HG02884 (cell line): ENCODE measurements around the gene BIVM.
A peak's percentile ranks its signal among the peaks of the same experiment; 100 is the strongest.
"Not testable (repeated sequence)": the region's sequence is repeated elsewhere in the genome, so short reads cannot be mapped to it uniquely, and the experiment has no call there.

Source experiments
- ATAC-seq: cut with Tn5 transposase; IDR thresholded peaks from one replicate; pipeline ENCODE4 v1.9.1; 2021; ENCODE audit warnings: mild to moderate bottlenecking, moderate library complexity; ENCODE audit not compliant: unreplicated experiment

BIVM gene, protein sequence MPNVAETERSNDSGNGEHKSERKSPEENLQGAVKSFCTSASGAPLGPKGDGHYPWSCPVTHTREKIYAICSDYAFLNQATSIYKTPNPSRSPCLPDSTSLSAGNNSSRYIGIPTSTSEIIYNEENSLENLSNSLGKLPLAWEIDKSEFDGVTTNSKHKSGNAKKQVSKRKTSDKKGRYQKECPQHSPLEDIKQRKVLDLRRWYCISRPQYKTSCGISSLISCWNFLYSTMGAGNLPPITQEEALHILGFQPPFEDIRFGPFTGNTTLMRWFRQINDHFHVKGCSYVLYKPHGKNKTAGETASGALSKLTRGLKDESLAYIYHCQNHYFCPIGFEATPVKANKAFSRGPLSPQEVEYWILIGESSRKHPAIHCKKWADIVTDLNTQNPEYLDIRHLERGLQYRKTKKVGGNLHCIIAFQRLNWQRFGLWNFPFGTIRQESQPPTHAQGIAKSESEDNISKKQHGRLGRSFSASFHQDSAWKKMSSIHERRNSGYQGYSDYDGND

DNA sequence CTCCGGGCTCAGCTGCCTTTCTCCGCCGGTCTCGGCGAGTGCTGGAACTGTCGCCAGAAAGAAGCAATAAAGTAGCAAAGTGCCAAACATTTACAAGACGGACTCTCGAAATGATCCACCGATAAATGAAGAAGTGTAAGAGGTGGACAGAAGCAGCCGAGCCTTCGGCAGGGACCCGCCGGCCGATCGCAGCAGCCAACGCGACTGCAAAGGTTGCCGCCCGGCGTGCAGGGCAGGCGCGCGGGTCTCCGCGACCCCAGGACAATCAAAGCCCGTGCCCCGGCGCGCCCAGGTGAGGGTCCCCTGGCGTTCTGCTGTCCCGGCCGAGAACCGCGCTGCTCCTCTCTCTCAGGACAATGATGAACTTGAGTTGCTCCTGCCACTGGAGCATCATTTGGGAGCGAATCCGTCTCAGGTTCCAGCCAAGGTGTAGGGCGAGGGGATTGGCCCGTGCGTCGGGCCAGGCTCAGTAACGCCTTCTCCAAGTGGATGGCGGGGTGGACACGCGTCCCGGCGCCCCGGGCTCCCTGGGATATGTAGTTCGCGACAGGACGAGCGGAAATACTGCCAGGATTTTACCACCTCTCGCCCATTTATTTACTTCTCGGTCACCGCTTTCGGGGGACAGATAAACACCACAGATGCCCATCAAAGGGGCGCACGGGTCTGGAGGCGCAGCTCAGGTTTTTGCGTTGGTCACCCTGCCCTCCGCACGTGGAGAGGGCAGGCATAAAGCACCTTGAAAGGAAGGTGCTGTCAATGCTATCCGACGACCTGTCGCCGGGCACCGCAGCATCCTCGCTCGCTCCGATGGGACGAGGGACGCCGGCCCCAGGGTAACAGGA lies at the start of gene BIVM, which contains the start of gene POGLUT2:
Gene BIVM (plus strand): TSS at position 539 of the 845 bp plus-strand sequence. CDS start 8,149 bp downstream, outside the sequence.
Gene POGLUT2 (minus strand): TSS at position 396 of the 845 bp plus-strand sequence. CDS start 306 bp downstream, at position 90.
- ATAC-seq = peak; percentile 78

DNA sequence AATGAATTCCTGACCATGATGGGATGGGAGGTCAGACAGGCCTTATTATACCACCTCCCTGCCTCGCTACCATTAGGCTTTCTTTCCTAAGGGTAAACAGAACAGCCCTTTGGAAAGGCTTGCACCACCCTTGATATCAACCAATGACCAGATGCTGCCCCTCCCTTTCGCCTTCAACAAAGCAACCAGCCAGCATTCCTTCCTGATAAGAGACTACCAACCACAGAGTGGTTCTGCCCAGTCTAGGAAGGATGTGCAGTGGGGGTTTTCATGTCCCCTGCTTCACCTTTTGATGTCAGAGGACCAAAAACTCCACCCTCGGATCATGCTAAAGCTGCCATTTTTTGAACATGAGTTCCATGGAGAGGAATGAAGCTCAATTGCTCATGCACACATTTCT lies 47.0 kb upstream of the BIVM start:
- no peak for ATAC-seq

DNA sequence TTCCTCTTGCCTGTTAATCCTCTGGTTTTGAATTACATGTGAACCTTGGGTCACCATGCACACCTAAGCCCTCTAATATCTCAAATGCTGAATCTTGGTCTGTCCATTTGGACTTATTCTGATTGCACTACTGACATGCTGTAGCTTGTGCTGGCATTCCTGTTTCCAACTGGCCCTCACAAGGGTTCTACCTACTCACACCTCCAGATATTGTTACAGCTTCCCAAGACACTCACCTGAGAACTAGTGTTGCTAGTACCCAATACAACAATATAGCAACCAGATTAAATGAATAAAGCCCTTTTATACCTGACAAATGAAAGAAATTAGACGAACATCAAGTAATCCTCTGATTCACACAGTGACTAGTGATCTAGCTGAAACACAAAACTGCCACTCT lies 41.9 kb upstream of the BIVM start:
- no peak for ATAC-seq

DNA sequence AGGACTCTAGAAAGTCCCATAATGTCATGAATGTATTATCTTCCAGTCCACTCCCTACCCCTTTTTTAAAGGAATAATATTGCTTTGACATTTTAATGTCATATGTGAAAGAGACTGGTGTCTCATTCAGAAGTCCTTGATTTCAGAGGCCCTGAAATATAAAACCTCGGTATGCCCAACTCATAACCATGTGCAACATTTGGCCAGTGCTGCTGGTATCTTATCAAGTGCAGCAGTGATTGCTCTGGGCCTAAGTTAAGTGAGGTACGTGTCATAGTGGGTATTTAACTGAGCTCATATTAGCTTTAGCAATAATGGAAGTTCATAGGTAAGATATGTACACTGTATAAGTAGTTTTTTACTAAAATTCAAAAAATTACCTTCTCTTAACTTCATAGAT lies 40.1 kb upstream of the BIVM start:
- ATAC-seq = no peak

DNA sequence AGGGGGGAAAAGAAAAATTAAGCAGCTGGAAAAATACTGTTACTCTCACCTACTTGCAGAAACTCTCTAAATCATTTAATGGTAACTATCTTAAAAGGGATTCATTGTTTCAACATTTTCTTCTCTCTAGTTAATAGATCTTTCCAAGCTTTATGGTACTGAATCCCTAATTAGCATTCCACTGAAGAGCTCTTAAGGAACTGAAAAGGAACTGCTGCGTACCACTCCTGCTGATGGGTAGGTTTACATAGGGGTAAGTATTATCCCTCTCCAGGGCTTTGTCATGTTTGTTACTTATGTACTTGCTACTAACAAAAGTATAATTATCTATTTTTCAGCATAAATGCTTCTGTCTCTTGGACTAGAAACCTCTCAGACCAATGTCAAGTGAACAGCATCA lies 37.8 kb upstream of the BIVM start:
- ATAC-seq = no peak

DNA sequence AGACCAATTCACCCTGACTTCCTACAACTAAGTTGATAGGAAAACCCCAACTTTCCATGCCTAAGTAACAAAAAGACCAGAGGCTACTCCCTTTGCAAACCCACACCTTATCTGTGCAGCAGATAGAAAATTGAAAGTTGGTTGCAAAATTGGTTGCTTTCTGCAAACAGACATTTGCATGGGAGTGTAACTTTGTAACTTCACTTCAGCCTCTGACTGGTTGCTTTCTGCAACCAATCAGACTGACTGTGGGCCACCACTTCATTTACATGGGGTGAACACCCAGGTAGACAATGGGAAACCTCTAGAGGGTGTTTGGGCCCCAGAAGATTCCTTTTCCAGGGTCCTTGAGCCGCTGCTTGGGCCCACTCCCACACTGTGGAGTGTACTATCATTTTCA lies 35.2 kb upstream of the BIVM start:
- no peak for ATAC-seq

DNA sequence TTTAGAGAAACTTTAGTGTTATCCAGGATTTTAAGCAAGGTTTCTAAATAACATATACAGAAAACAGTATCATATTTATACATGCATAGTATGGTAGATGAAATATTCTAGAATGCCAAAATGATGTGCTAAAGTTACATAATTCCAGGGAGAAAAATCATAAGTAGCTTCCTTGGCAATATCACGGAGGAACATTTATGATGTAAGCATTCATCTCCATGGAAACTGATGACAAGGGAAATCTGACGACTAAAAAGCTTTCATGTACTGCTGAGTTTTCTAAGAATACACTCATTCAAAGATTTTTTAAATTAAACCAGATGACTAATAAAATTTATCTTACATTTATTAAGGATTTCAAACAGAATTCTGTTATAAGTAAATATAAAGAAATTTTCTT lies 30.0 kb upstream of the BIVM start:
- no peak for ATAC-seq

DNA sequence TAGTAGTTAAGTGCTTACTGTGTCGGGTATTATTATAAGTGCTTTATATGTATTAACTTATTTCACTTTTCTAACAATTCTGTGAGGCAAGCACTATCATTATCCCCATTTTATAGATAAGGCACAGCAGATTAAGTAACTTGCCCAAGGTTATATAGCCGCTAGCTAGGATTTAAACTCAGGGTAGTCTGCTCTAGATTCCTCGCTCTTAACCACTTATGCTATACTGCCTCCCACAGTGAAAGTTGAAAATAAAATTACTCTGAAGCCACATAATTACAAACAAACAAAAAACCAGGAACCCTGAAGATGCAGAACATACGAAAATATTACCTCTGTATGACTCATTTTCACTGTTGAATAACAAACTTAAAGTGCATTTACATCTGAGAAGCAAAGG lies 29.2 kb upstream of the BIVM start:
- ATAC-seq = no peak

DNA sequence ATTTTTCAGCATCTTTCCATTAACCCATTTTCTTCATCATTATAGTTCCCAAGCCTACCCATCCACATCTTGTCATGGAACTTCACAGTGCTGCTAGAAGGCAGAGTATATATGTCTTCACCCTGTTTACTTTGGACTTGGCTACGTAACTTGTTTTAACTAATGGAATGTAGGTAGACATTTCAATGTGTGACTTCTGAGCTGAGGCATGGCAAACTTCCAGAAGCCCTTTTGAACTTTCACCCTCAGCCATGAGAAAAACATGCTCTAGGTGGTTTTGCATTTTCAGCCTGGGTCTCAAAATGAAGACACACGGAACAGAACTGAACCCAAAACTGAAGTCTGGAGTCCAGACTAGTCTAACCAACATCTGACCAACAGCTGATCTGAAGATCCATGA lies 28.5 kb upstream of the BIVM start:
- ATAC-seq = no peak

DNA sequence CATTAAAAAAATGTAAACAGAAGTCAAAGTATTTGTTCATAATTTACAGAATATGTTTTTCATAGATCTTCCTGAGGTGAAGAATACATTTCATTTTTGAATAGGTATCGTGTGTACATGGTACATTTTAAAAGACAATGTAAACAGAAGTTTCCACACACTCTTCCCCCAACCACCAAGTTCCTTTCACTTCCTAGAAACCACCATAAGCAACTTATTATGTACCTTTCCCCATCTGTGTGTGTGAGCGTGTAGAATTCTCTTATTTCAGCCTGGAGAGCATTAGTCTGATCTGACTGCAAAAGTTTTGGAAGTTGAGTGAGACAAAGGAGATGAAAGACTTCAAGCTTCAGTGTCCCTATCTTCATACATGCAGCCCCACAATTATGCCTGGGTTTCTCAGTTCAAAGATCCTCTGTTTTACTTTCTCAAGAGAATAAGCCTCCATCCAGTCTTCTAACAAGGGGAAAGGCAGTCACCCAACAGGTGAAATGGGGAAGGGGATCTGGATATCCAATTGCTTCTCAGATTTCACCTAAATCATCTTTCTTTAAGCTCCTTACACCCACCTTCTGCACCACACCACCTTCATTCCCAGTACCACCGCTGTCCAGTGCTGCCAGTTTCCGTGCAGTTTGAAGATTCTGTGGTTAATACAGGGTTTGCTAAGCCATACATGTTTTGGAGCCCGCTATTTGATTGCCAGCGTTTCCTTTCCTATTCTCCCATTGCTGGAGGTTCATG lies 27.4 kb upstream of the BIVM start:
- no peak for ATAC-seq

DNA sequence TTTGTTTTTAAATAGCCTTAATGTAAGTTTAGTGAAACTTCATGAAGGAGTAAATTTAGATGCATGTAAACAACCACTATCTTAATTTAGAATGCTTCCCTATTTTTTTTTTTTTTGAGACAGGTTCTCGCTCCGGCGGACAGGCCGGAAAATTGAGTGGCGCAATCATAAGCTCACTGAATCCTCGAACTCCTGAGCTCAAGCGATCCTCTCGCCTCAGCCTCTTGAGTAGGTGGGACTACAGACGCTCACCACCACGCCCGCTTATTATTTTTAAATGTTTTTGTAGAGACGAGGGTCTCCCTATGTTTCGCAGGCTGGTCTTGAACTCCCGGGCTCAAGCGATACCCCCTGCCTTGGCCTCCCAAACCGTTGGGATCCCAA lies 26.9 kb upstream of the BIVM start:
- ATAC-seq = no peak

DNA sequence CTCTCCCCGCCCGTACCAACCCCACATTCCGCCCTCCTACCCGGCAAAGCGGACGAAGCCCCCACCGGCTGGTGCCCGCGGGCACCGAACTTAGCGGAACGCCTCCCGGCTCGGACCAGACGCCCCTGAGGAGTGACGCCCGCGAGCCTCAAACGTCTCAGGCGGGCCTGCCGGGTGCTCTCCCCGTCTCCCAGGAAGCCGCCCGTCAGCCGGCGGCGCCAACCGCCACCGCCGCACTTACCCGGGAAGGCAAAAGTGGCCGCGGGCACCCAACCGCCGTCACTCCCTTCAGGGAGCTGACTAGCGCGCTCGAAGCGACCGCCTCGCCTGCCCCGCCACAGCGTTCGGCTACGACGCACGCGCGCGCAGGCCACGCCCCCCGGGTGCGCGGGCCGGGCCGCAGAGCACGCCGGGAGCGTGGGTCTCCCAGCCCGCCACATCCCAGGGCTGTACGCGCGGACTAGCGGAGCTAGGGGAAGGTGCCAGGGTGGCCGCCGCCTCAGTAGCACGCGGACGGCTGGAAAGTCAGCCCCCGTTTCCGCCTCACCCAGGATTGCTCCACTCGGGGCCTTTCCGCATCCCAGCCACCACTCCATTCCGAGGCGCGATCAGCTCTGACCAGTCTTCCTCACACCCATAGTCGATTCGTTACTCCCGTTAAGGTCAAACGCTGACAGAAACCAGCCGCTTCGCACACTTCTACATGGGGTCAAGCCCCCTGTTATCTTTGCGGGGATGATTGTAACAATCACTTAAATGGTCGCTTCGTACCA lies 25.3 kb upstream of the BIVM start, which contains the start of gene TEX30:
Gene TEX30 (minus strand): TSS at position 346 of the 773 bp plus-strand sequence. CDS start 3,760 bp downstream, outside the sequence.
- peak; percentile 89 for ATAC-seq

DNA sequence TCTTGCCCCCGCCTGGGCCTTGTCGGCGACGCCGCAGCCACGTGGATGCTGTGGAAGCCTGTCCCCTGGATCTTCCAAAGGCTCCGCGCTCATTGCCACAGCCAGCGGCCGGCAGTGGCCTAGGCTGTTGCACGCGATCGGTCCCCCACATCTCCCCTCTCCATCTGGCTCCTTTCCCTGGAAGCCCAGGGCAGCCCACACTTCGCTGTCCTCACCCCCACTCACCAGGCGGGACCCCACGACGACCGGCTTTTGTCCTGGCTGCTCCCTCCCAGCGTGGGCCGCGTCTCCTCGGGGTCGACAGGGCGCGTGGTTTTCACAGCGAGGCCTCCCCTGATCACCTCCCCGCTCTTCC lies 24.7 kb upstream of the BIVM start:
- ATAC-seq = no peak

DNA sequence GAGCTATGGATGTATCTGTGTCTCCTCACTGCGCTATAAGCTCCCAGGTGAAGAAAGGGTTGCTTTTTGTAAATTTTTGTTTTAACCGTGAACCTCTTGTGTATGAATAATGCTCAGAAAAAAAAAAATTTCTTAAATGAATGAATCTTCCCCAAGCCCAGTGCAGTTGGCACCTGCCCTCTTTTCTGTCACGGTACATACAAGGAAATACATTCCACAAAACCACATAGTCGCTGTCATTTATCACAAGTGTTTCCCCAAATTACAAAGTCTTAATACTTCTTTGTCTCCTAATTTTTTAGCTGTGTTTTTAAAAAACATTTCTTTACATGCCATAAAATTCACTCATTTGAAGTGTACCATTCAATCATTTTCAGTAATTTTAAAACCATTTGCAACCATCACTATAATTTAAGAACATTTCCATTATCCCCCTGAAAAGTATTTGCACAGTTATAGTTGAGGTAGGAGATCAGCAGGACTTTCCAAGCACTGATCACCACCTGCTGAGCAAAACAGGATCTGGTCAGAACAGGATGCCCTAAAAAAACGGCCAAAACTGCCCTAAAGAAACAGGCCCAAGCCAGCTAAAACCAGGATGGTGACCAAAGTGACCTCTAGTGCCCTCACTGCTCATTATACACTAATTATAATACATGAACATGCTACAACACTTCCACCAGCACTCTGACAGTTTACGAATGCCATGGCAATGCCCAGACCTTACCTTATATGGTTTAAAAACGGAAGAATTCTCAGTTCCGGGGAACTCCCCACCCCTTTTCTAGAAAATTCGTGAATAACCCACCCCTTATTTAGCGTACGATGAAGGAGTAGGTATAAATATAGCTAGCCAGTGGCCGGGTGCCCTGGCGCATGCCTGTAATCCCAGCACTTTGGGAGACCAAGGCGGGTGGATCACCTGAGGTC lies 24.1 kb upstream of the BIVM start:
- no peak for ATAC-seq

DNA sequence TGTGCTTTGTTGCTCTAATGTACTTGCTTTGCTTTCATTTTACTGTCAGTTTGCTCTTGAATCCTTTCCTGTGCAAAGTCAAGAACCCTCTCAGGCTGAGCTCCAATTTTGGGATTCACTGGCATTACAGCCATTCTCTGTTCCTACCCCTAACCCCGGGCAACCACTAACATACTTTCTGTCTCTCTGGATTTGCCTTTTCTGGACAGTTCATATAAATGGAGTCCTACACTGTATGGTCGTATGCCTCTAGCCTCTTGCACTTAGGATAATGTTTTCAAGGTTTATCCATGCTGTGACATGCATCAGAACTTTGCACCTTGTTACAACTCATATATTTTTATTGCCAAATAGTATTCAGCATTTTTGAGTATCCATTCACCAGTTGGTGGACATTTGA lies 22.6 kb upstream of the BIVM start:
- ATAC-seq = no peak

DNA sequence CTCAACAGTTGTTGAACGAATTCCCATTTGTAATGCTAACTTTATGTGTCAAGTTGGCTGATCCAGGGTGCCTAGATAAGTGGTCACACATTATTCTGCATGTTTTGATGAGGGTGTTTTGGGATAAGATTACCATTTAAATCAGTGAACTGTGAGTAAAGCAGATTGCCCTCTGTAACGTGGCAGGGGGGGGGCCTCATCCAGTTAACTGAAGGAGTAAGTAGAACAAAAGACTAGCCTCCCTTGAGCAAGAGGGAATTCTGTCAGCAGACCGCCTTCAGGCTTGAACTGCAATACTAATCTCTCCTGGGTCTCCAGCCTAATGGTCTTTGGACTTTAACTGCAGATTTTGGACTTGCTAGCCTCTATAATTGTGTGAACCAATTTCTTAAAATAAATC lies 21.2 kb upstream of the BIVM start:
- ATAC-seq = no peak

DNA sequence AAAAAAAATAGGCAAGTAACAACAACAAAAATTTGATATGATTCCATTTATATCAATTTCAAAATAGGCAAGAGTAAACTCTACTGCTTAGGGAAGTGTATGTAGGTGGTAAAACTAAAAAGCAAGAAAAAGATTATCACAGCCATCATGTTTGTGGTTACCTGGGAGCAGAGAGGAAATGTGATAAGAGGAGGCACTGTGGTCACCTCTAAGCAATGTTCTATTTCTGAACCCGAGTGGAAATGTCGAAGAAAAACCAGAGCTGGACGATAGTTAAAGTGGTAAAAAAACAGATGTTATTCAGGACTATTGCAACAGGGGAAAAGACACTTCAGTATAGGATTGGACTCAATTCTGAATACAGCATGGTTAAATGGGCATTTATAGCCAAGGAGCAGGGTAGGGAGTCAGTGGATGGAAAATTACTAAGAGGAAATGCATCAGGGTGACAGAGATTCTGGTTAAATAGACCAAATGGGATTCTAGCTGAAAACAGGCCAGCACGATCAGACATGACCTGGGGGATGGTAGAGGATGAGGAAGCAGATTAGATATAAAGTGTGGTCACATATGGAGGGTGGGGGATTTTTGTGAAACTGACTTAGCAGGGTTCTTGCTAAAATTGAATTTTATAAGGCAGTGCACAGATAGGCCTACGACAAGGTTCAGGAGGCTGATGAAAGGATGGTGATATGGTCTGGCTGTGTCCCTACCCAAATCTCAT lies 19.3 kb upstream of the BIVM start:
- peak; percentile 61 for ATAC-seq

DNA sequence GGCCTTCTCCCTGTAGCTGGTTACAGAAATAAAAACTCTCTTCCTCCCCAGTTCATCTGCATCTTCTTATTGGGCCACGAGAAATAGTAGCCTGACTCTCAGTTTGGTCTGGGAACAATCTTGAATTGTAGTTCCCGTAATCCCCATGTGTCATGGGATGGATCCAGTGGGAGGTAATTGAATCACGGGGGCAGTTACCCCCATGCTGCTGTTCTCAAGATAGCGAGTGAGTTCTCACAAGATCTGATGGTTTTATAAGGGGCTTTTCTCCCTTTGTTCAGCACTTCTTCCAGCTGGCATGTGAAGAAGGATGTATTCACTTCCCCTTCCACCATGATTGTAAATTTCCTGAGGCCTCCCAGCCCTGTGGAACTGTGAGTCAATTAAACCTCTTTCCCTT lies 18.3 kb upstream of the BIVM start:
- not testable (repeated sequence) for ATAC-seq

DNA sequence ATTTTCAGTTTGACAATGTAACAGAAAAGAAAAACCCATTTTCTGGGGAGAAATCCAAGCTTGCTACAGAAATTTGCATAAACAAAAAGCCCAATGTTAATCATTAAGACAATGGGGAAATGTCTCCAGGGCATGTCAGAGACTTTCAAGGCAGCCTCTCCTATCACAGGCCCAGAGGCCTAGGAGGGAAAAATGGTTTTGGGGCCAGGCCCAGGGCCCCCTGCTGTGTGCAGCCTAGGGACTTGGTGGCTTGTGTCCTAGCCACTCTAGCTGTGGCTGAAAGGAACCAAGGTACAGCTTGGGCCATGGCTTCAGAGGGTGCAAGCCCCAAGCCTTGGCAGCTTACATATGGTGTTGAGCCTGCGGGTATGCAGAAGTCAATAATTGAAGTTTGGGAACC lies 17.3 kb upstream of the BIVM start:
- ATAC-seq = no peak
